HepG2 (cell line): ENCODE results near the gene SLC19A1. TPM values are rescaled to one million over a fixed set of nuclear protein-coding genes. Genes with fewer than 3 reads are reported as not detected.

Experiments used
- DPF2 ChIP-seq: sonication (generic); formaldehyde crosslinking; IDR thresholded peaks from 2 replicates; pipeline ENCODE4 v1.4.0; 2020; ENCODE audit warnings: mild to moderate bottlenecking, low read depth, missing genetic modification reagents, borderline replicate concordance
- DRAP1 ChIP-seq: IDR thresholded peaks from 2 replicates; pipeline ENCODE4 v1.6.1; 2016; ENCODE audit warnings: missing genetic modification reagents, missing compliant biosample characterization
- FLYWCH1 ChIP-seq: sonication (generic); formaldehyde crosslinking; IDR thresholded peaks from 2 replicates; pipeline ENCODE4 v1.8.1; 2023; ENCODE audit warnings: mild to moderate bottlenecking, missing genetic modification reagents
- GFI1 ChIP-seq: sonication (generic); formaldehyde crosslinking; IDR thresholded peaks from 2 replicates; pipeline ENCODE4 v1.5.0; 2020; ENCODE audit warnings: missing genetic modification reagents, mild to moderate bottlenecking, borderline replicate concordance
- HMG20B ChIP-seq: conservative IDR thresholded peaks from 2 replicates; pipeline ENCODE4 v1.6.1; 2016; ENCODE audit warnings: missing genetic modification reagents, missing compliant biosample characterization
- HOXD1 ChIP-seq: sonication (generic); formaldehyde crosslinking; IDR thresholded peaks from 2 replicates; pipeline ENCODE4 v1.5.0; 2020; ENCODE audit warnings: missing genetic modification reagents
- JUNB ChIP-seq: sonication (generic); formaldehyde crosslinking; IDR thresholded peaks from 2 replicates; pipeline ENCODE4 v1.8.0; 2022; ENCODE audit warnings: missing genetic modification reagents, mild to moderate bottlenecking, borderline replicate concordance
- JUND ChIP-seq: sonication (generic); formaldehyde crosslinking; IDR thresholded peaks from 2 replicates; pipeline ENCODE4 v1.8.0; 2022; ENCODE audit warnings: mild to moderate bottlenecking, missing genetic modification reagents
- KDM4B ChIP-seq: sonication (generic); formaldehyde crosslinking; IDR thresholded peaks from 2 replicates; pipeline ENCODE4 v1.4.0; 2020; ENCODE audit warnings: missing genetic modification reagents
- MXD4 ChIP-seq: IDR thresholded peaks from 2 replicates; pipeline ENCODE4 v1.6.1; 2016; ENCODE audit warnings: mild to moderate bottlenecking, missing biosample characterization, missing genetic modification reagents
- NFE2L1 ChIP-seq: sonication (generic); formaldehyde crosslinking; IDR thresholded peaks from 2 replicates; pipeline ENCODE4 v1.4.0; 2020; ENCODE audit warnings: missing genetic modification reagents, mild to moderate bottlenecking, borderline replicate concordance
- NFIC ChIP-seq: IDR thresholded peaks from 2 replicates; pipeline ENCODE4 v1.6.1; 2012; ENCODE audit warnings: mild to moderate bottlenecking, low read length, inconsistent platforms
- POLR2A ChIP-seq, 2 experiments: IDR thresholded peaks; 2 replicates each; pipeline ENCODE4 v1.6.1; 2011; ENCODE audit warnings: low read depth in 2 of 2, low read length in 2 of 2, mild to moderate bottlenecking in 1 of 2, moderate library complexity in 1 of 2; ENCODE audit not compliant: insufficient read depth in 1 of 2
- RFXAP ChIP-seq: sonication (generic); formaldehyde crosslinking; IDR thresholded peaks from 2 replicates; pipeline ENCODE4 v1.4.0; 2020; ENCODE audit warnings: missing genetic modification reagents, borderline replicate concordance
- SMYD3 ChIP-seq: sonication (generic); formaldehyde crosslinking; IDR thresholded peaks from 2 replicates; pipeline ENCODE4 v1.8.1; 2023; ENCODE audit warnings: mild to moderate bottlenecking, missing genetic modification reagents
- SRSF4 ChIP-seq: fragments of 200-400 bp; formaldehyde crosslinking; IDR thresholded peaks from one replicate; pipeline ENCODE4 v1.6.1; 2018; ENCODE audit warnings: mild to moderate bottlenecking, low read depth, low read length, moderate library complexity; ENCODE audit not compliant: poor library complexity, severe bottlenecking
- XBP1 ChIP-seq: sonication (generic); formaldehyde crosslinking; IDR thresholded peaks from 2 replicates; pipeline ENCODE4 v1.5.0; 2020; ENCODE audit warnings: missing genetic modification reagents
- ZFP36L2 ChIP-seq: sonication (generic); formaldehyde crosslinking; IDR thresholded peaks from 2 replicates; pipeline ENCODE4 v1.4.0; 2020; ENCODE audit warnings: missing genetic modification reagents
- ZMYM4 ChIP-seq: sonication (generic); formaldehyde crosslinking; IDR thresholded peaks from 2 replicates; pipeline ENCODE4 v1.8.1; 2023; ENCODE audit warnings: mild to moderate bottlenecking, missing genetic modification reagents
- ZNF12 ChIP-seq: sonication (generic); formaldehyde crosslinking; IDR thresholded peaks from 2 replicates; pipeline ENCODE4 v1.5.0; 2020; ENCODE audit warnings: missing genetic modification reagents
- ZNF20 ChIP-seq: sonication (generic); formaldehyde crosslinking; IDR thresholded peaks from 2 replicates; pipeline ENCODE4 v1.4.0; 2020; ENCODE audit warnings: mild to moderate bottlenecking, moderate library complexity, missing genetic modification reagents
- ZNF260 ChIP-seq: sonication (generic); formaldehyde crosslinking; IDR thresholded peaks from 2 replicates; pipeline ENCODE4 v1.4.0; 2020; ENCODE audit warnings: missing genetic modification reagents, low read depth, mild to moderate bottlenecking, borderline replicate concordance
- ZNF333 ChIP-seq: sonication (generic); formaldehyde crosslinking; IDR thresholded peaks from 2 replicates; pipeline ENCODE4 v1.4.0; 2020; ENCODE audit warnings: mild to moderate bottlenecking, missing genetic modification reagents, borderline replicate concordance
- ZNF446 ChIP-seq: sonication (generic); formaldehyde crosslinking; IDR thresholded peaks from 2 replicates; pipeline ENCODE4 v1.5.0; 2020; ENCODE audit warnings: mild to moderate bottlenecking, missing genetic modification reagents
- ZNF607 ChIP-seq: sonication (generic); formaldehyde crosslinking; IDR thresholded peaks from 2 replicates; pipeline ENCODE4 v1.5.1; 2020; ENCODE audit warnings: missing genetic modification reagents, mild to moderate bottlenecking, borderline replicate concordance
- ZSCAN22 ChIP-seq: sonication (generic); formaldehyde crosslinking; IDR thresholded peaks from 2 replicates; pipeline ENCODE4 v1.4.0; 2020; ENCODE audit warnings: mild to moderate bottlenecking, missing genetic modification reagents
- polyA plus RNA-seq, 8 experiments: library from polyadenylated mRNA; depleted of rRNA in 3 of 8; stranded (reverse) in 7 of 8; unstranded in 1 of 8; fragments of >200 nt; fragmentation: Illumina TruSeq in 4 of 8; extraction: Trizol in 4 of 8; gene quantifications; 2 replicates each; pipeline versions ENCODE4 v1.2.1 to v1.2.3, GENCODE V29; 2011 to 2016; ENCODE audit warnings: low read depth in 4 of 8, missing spikeins in 1 of 8, mixed read lengths in 1 of 8; ENCODE audit not compliant: insufficient read depth in 1 of 8
- total RNA-seq, 5 experiments: library from RNA; depleted of rRNA; stranded (reverse); fragments of >200 nt; fragmentation: Illumina TruSeq; extraction: Trizol; gene quantifications; 2 replicates each; pipeline ENCODE4 v1.2.3, GENCODE V29; 2016; ENCODE audit warnings: low read depth in 1 of 5
- TF ChIP-seq, protein P1 (sequence below): sonication (generic); formaldehyde crosslinking; IDR thresholded peaks from 2 replicates; pipeline ENCODE4 v1.5.0; 2020; ENCODE audit warnings: missing genetic modification reagents, mild to moderate bottlenecking, borderline replicate concordance
- TF ChIP-seq, protein P2 (sequence below): sonication (generic); formaldehyde crosslinking; IDR thresholded peaks from 2 replicates; pipeline ENCODE4 v1.8.1; 2022; ENCODE audit warnings: low read depth, mild to moderate bottlenecking, missing genetic modification reagents

SLC19A1 gene
- total and polyA plus RNA-seq, 2 of the 13 experiments (the other 11 are each of a cell fraction or from before 2014, with no cell fraction given) = 21.8 to 23.0 TPM

- no peak; the same call in none of the 2 replicates for TF ChIP-seq ZNF607 (CRISPR knock-in tag)
- no peak for TF ChIP-seq MXD4 (CRISPR knock-in tag)
- 0 out of 2 replicates have a peak, but pooled peaks have one; percentile 64 for TF ChIP-seq DPF2 (CRISPR knock-in tag)
- TF ChIP-seq RFXAP (CRISPR knock-in tag) = no peak
- no peak for TF ChIP-seq ZNF333 (CRISPR knock-in tag)
- no peak for TF ChIP-seq NFIC
- no peak for TF ChIP-seq ZFP36L2 (CRISPR knock-in tag)
- TF ChIP-seq ZNF20 (CRISPR knock-in tag) = no peak
- TF ChIP-seq, protein P1, sequence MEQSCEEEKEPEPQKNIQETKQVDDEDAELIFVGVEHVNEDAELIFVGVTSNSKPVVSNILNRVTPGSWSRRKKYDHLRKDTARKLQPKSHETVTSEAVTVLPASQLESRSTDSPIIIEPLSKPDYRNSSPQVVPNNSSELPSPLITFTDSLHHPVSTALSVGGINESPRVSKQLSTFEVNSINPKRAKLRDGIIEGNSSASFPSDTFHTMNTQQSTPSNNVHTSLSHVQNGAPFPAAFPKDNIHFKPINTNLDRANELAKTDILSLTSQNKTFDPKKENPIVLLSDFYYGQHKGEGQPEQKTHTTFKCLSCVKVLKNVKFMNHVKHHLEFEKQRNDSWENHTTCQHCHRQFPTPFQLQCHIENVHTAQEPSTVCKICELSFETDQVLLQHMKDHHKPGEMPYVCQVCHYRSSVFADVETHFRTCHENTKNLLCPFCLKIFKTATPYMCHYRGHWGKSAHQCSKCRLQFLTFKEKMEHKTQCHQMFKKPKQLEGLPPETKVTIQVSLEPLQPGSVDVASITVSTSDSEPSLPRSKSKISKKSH (CRISPR knock-in tag) = no peak
- TF ChIP-seq FLYWCH1 (CRISPR knock-in tag) = no peak
- no peak for TF ChIP-seq SRSF4
- TF ChIP-seq HOXD1 = no peak; the same call in 1 of the 2 replicates
- no peak for TF ChIP-seq ZSCAN22 (CRISPR knock-in tag)
- TF ChIP-seq ZNF12 (CRISPR knock-in tag) = no peak
- TF ChIP-seq NFE2L1 = no peak
- TF ChIP-seq POLR2A (IDR thresholded peaks at IDR 0.05; ENCODE audit: insufficient read depth in 1 of 2, low read depth in 2 of 2, low read length in 2 of 2) = peak in 1 of 2 experiments; percentile 68; a peak in 2 of 4 replicates
- no peak; the same call in 1 of the 2 replicates for TF ChIP-seq HMG20B
- TF ChIP-seq ZMYM4 (CRISPR knock-in tag) = peak; percentile 59
- 0 out of 2 replicates have a peak, but pooled peaks have one; percentile 71 for TF ChIP-seq KDM4B (CRISPR knock-in tag)
- peak; percentile 69 for TF ChIP-seq DRAP1 (CRISPR knock-in tag)
- no peak for TF ChIP-seq JUNB (CRISPR knock-in tag)
- TF ChIP-seq ZNF446 (CRISPR knock-in tag) = no peak
- TF ChIP-seq ZNF260 = no peak
- no peak for TF ChIP-seq GFI1 (CRISPR knock-in tag)
- 0 out of 2 replicates have a peak, but pooled peaks have one; percentile 8 for TF ChIP-seq JUND (CRISPR knock-in tag)
- TF ChIP-seq XBP1 (CRISPR knock-in tag) = no peak
- TF ChIP-seq SMYD3 = no peak
- TF ChIP-seq, protein P2, sequence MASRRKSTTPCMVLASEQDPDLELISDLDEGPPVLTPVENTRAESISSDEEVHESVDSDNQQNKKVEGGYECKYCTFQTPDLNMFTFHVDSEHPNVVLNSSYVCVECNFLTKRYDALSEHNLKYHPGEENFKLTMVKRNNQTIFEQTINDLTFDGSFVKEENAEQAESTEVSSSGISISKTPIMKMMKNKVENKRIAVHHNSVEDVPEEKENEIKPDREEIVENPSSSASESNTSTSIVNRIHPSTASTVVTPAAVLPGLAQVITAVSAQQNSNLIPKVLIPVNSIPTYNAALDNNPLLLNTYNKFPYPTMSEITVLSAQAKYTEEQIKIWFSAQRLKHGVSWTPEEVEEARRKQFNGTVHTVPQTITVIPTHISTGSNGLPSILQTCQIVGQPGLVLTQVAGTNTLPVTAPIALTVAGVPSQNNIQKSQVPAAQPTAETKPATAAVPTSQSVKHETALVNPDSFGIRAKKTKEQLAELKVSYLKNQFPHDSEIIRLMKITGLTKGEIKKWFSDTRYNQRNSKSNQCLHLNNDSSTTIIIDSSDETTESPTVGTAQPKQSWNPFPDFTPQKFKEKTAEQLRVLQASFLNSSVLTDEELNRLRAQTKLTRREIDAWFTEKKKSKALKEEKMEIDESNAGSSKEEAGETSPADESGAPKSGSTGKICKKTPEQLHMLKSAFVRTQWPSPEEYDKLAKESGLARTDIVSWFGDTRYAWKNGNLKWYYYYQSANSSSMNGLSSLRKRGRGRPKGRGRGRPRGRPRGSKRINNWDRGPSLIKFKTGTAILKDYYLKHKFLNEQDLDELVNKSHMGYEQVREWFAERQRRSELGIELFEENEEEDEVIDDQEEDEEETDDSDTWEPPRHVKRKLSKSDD (CRISPR knock-in tag) = no peak; the same call in none of the 2 replicates
Observed at GRCh38 chr21:45525153-45525909, 16.9 kb downstream of the SLC19A1 start (continued).
